CD14-positive monocyte (primary cell): ENCODE measurements around the gene COL20A1. TPM values are rescaled to one million over a fixed set of nuclear protein-coding genes. Genes with fewer than 3 reads are reported as not detected.

ENCODE experiments used
- DNase-seq, 3 donors: peaks; one replicate each; pipeline ENCODE4 v3.0.0-alpha.2; 2011 to 2022
- H2AFZ ChIP-seq: 2 replicates; pipeline ENCODE4 v1.6.0; 2012; ENCODE audit warnings: mild to moderate bottlenecking, low read depth, low read length, inconsistent platforms; ENCODE audit not compliant: insufficient read depth, poor library complexity, severe bottlenecking
- H3K27ac ChIP-seq, 2 donors: 1 replicate in 1 of 2; 2 replicates in 1 of 2; pipeline ENCODE4 v1.5.1; 2012 to 2013; ENCODE audit warnings: low read length in 2 of 2, control low read depth in 1 of 2, inconsistent platforms in 1 of 2, low read depth in 1 of 2, mild to moderate bottlenecking in 1 of 2
- H3K27me3 ChIP-seq, 2 donors: one replicate each; pipeline versions ENCODE4 v1.6.0 to v1.6.1; 2011 to 2013; ENCODE audit warnings: low read length in 2 of 2; ENCODE audit not compliant: control insufficient read depth in 2 of 2, insufficient read depth in 2 of 2
- H3K36me3 ChIP-seq, 2 donors: replicated peaks in 1 of 2; 1 replicate in 1 of 2; 2 replicates in 1 of 2; pipeline versions ENCODE4 v1.5.1 to v1.6.1; 2012 to 2013; ENCODE audit warnings: low read length in 2 of 2, control low read depth in 1 of 2, inconsistent platforms in 1 of 2, mild to moderate bottlenecking in 1 of 2; ENCODE audit not compliant: insufficient read depth in 2 of 2, control insufficient read depth in 1 of 2
- H3K4me1 ChIP-seq, 2 donors: 1 replicate in 1 of 2; 2 replicates in 1 of 2; pipeline versions ENCODE4 v1.5.1 to v1.6.1; 2012 to 2013; ENCODE audit warnings: low read length in 2 of 2, control low read depth in 1 of 2, inconsistent platforms in 1 of 2, mild to moderate bottlenecking in 1 of 2, moderate library complexity in 1 of 2; ENCODE audit not compliant: insufficient read depth in 2 of 2, control insufficient read depth in 1 of 2
- H3K4me2 ChIP-seq: replicated peaks from 2 replicates; pipeline ENCODE3; 2012; ENCODE audit warnings: low read length, moderate library complexity, mild to moderate bottlenecking; ENCODE audit not compliant: poor library complexity, severe bottlenecking; ENCODE audit errors: extremely low read depth
- H3K4me3 ChIP-seq, 3 experiments: fragments of 200-600 bp in 1 of 3; sonication (generic) in 1 of 3; replicated peaks in 1 of 3; 1 replicate in 2 of 3; 2 replicates in 1 of 3; pipeline ENCODE4 v1.5.1; 2011 to 2013; ENCODE audit warnings: low read length in 3 of 3, mild to moderate bottlenecking in 3 of 3, control low read depth in 2 of 3, low read depth in 2 of 3, inconsistent platforms in 1 of 3, moderate library complexity in 1 of 3
- H3K79me2 ChIP-seq: 2 replicates; pipeline ENCODE4 v1.6.0; 2012; ENCODE audit warnings: mild to moderate bottlenecking, control low read depth, inconsistent platforms, low read length, moderate library complexity; ENCODE audit not compliant: insufficient read depth
- H3K9ac ChIP-seq: 2 replicates; pipeline ENCODE4 v1.6.0; 2017; ENCODE audit warnings: low read length, mild to moderate bottlenecking; ENCODE audit not compliant: insufficient read depth, poor library complexity, severe bottlenecking
- H3K9me3 ChIP-seq, 2 donors: replicated peaks in 1 of 2; 1 replicate in 1 of 2; 2 replicates in 1 of 2; pipeline versions ENCODE4 v1.5.1 to v1.6.1; 2012 to 2013; ENCODE audit warnings: low read length in 2 of 2, control low read depth in 1 of 2; ENCODE audit not compliant: control insufficient read depth in 1 of 2, insufficient read depth in 1 of 2
- H4K20me1 ChIP-seq: 2 replicates; pipeline ENCODE4 v1.6.0; 2012; ENCODE audit warnings: mild to moderate bottlenecking, low read length, control low read depth, moderate library complexity; ENCODE audit not compliant: insufficient read depth
- H3K27ac Mint-ChIP-seq, 7 donors: one replicate each; pipeline ENCODE4 v1.8.0; 2020; ENCODE audit warnings: mild to moderate bottlenecking in 7 of 7, mixed read lengths in 7 of 7, moderate library complexity in 6 of 7, inconsistent platforms in 2 of 7
- H3K27me3 Mint-ChIP-seq, 3 donors: one replicate each; pipeline ENCODE4 v1.8.0; 2021 to 2022; ENCODE audit warnings: low read depth in 3 of 3, mild to moderate bottlenecking in 3 of 3, mixed read lengths in 3 of 3, moderate library complexity in 3 of 3, inconsistent platforms in 1 of 3
- H3K36me3 Mint-ChIP-seq, 2 donors: one replicate each; pipeline ENCODE4 v1.8.0; 2020; ENCODE audit warnings: mixed read lengths in 2 of 2, inconsistent platforms in 1 of 2, mild to moderate bottlenecking in 1 of 2
- H3K4me1 Mint-ChIP-seq: one replicate; pipeline ENCODE4 v1.8.0; 2020; ENCODE audit warnings: mild to moderate bottlenecking, mixed read lengths
- H3K4me3 Mint-ChIP-seq, 2 donors: one replicate each; pipeline ENCODE4 v1.8.0; 2020; ENCODE audit warnings: mild to moderate bottlenecking in 2 of 2, mixed read lengths in 2 of 2, moderate library complexity in 1 of 2
- H3K9me3 Mint-ChIP-seq, 7 donors: one replicate each; pipeline ENCODE4 v1.8.0; 2020 to 2022; ENCODE audit warnings: mixed read lengths in 7 of 7, mild to moderate bottlenecking in 6 of 7, moderate library complexity in 6 of 7, inconsistent platforms in 2 of 7
- CTCF ChIP-seq: fragments of 200-600 bp; IDR thresholded peaks from one replicate; pipeline ENCODE4 v1.8.0; 2022; ENCODE audit warnings: antibody characterized with exemption, mild to moderate bottlenecking
- WGBS: methylation state at CpG from one replicate; pipeline ENCODE4 v1.1.5; 2013; ENCODE audit warnings: missing lambda C conversion rate; ENCODE audit not compliant: insufficient coverage; 5-methylcytosine and 5-hydroxymethylcytosine counted together
- intact Hi-C, 2 donors: fragments of 100-400 bp; cut with micrococcal nuclease; formaldehyde crosslinking; loops; one replicate each; pipeline versions ENCODE4 v1.15.0 to v1.15.1; 2023
- polyA plus RNA-seq, 3 donors: library from polyadenylated mRNA; depleted of rRNA in 1 of 3; unstranded in 2 of 3; stranded (reverse) in 1 of 3; fragments of 300-500 nt in 2 of 3; fragments of >200 nt in 1 of 3; fragmentation: Illumina TruSeq in 2 of 3; gene quantifications; 1 replicate in 2 of 3; 2 replicates in 1 of 3; pipeline ENCODE4 v1.2.3, GENCODE V29; 2012 to 2021

COL20A1 gene
- polyA plus RNA-seq, 3 donors, result not detected

DNA sequence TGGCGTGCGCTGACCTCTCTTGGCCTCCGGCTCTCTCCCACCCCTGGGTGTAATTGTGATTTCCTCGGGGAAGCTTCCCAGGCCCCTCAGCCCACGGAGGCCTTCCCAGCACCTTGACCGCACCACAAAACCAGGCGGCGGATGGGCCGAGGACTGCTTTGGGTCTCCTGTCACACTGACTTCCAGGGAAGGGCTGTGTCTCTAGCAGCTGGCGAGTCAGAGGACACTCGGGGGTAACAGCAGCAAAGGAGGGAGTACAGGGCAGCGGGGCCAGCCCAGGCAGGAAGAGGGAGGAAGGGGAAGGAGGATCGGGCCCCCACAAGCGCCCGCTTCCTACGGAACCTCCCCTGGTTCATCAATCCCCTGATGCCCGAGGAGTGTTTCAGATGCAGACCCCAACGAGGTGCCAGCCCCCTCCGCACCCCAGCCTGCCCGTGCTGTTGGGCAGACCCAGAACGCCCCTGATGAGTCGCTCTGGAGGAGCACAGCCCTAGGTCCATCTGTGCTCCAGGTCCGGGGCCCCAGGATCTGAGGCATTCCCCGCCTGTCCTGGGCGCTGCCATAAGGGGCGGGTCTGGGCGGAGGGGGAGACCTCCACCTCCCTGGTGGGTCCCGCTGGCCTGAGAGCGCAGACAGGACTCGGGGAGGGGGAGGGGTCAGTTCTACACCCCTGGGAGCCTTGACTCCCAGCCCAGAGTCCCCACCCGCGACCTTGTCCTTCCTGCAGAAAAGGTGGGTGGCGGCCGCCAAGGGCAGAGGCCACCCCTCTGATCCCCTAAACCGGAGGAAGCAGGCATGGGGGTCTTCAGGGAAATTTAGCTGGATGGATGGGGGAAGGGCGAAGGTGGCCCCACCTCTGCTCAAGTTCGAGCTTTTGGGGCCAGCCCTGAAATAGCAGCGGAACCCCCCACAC lies 67.2 kb downstream of the COL20A1 start:
- H3K79me2 ChIP-seq, result no peaks in the 10 kb centered on the region
- Mint-ChIP-seq H3K36me3 (no peaks in the 10 kb centered on the region), H3K27ac (peak overlapping the region in 1 of 7 donors; percentile 54), H3K27me3 (peaks cover 26 to 43% (median 32%) of the 10 kb centered on the region in 3 donors), H3K4me3 (peak overlapping the region in 1 of 2 donors; percentile 55), H3K4me1 (no peaks in the 10 kb centered on the region), H3K9me3 (peaks cover 0 to 7% (median 0%) of the 10 kb centered on the region in 7 donors)
- H3K4me1 ChIP-seq, result no peaks in the 10 kb centered on the region
- no peaks in the 10 kb centered on the region for H4K20me1 ChIP-seq
- WGBS, result 25% methylated on average over 27 of the region's 38 CpGs
- no peak overlapping the region for H2AFZ ChIP-seq
- H3K4me2 ChIP-seq, result no peak overlapping the region
- no peak overlapping the region for H3K4me3 ChIP-seq
- H3K9me3 ChIP-seq, result no peaks in the 10 kb centered on the region
- H3K9ac ChIP-seq, result no peak overlapping the region
- H3K27me3 ChIP-seq, result peaks cover 4 to 25% of the 10 kb centered on the region in 2 donors
- no peak overlapping the region for H3K27ac ChIP-seq
- H3K36me3 ChIP-seq, result no peaks in the 10 kb centered on the region
- intact Hi-C loops, result no loop called here
- TF ChIP-seq CTCF, result no peak
- no peak for DNase-seq

DNA sequence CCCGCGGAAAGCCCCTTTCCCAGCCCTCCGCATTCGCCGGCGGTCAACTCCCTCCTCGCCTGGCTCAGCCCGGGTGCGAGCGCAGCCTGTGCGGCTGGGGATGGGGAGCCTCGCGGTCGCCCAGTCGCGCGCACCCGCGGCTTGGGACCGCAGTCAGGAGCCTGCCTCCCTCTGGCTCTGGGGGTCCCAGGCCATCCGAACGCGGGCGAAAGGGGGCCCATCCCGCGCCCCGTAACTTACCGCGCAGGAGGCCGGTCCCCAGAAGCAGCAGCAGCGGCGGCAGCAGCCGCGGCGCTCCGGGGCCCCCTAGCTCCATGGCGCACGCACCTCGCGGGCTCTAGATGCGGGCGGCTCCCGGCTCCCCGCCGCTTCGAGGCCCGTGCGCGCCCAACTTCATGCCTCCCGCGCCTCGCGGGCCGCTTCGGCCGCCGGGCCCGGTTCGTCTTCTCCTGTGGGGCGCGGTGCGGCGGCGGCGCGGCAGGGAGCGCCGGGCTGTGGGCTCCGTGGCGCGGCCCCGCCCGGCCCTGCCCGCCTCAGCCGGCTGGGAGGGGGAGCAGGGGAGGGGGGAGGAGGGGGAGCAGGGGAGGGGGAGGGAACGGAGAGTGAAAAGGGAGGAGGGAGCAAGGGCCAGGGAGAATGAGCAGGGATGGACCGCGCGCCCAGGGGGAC lies 68.0 kb downstream of the COL20A1 start, which contains the start of gene CHRNA4:
TSS of gene CHRNA4 (minus strand) at position 500 of the 669 bp plus-strand sequence. CDS start at position 316, 184 bp downstream.
- Histone ChIP-seq H3K4me3 (no peak within 1 kb of the TSS), H3K4me2 (no peak within 1 kb of the TSS), H3K79me2 (no peaks in the 10 kb centered on the region), H3K27me3 (peaks cover 4 to 25% of the 10 kb centered on the region in 2 donors), H3K9ac (no peak within 1 kb of the TSS), H3K27ac (no peak within 1 kb of the TSS), H3K4me1 (no peaks in the 10 kb centered on the region), H3K9me3 (no peaks in the 10 kb centered on the region), H4K20me1 (no peaks in the 10 kb centered on the region), H3K36me3 (no peaks in the 10 kb centered on the region), H2AFZ (no peak within 1 kb of the TSS)
- peaks cover 0 to 7% (median 0%) of the 10 kb centered on the region in 7 donors for H3K9me3 Mint-ChIP-seq
- TF ChIP-seq CTCF, result no peak
- DNase-seq, result no peak
- peak within 1 kb of the TSS in 1 of 2 donors; percentile 55 for H3K4me3 Mint-ChIP-seq
- intact Hi-C loops, result no loop called here
- WGBS, result 3% methylated on average over 55 of the region's 79 CpGs
- H3K4me1 Mint-ChIP-seq, result no peaks in the 10 kb centered on the region
- no peak within 1 kb of the TSS for H3K27ac Mint-ChIP-seq
- H3K27me3 Mint-ChIP-seq, result peaks cover 28 to 43% (median 31%) of the 10 kb centered on the region in 3 donors
- H3K36me3 Mint-ChIP-seq, result no peaks in the 10 kb centered on the region
